ENCODE results near the gene NAA40.

The NAA40 gene

DNA sequence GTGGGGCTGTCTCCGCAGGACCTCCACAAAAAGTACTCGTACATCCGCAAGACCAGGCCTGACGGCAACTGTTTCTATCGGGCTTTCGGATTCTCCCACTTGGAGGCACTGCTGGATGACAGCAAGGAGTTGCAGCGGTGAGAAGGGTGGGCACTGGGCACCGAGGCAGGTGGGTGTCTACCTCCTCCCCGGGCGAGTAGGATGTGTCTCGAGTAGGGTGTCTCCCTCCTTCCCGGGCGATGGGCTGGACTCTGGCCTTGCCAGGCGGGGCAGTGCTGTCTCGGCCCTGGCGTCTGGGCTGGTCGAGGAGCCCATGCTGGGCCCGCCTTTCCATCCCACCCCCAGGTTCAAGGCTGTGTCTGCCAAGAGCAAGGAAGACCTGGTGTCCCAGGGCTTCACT, 57.7 kb downstream of the NAA40 start:
- no peak overlapping the region for H3K4me3 ChIP-seq (ENCODE audit: control insufficient read depth, low read depth, low read length)
- TF ChIP-seq, protein P1, sequence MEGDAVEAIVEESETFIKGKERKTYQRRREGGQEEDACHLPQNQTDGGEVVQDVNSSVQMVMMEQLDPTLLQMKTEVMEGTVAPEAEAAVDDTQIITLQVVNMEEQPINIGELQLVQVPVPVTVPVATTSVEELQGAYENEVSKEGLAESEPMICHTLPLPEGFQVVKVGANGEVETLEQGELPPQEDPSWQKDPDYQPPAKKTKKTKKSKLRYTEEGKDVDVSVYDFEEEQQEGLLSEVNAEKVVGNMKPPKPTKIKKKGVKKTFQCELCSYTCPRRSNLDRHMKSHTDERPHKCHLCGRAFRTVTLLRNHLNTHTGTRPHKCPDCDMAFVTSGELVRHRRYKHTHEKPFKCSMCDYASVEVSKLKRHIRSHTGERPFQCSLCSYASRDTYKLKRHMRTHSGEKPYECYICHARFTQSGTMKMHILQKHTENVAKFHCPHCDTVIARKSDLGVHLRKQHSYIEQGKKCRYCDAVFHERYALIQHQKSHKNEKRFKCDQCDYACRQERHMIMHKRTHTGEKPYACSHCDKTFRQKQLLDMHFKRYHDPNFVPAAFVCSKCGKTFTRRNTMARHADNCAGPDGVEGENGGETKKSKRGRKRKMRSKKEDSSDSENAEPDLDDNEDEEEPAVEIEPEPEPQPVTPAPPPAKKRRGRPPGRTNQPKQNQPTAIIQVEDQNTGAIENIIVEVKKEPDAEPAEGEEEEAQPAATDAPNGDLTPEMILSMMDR (IDR thresholded peaks at IDR 0.05; ENCODE audit: control insufficient read depth, insufficient read depth, low read depth, low read length, missing control alignments) = no peak
- DNase-seq (ENCODE audit: low read depth) = no peak

DNA sequence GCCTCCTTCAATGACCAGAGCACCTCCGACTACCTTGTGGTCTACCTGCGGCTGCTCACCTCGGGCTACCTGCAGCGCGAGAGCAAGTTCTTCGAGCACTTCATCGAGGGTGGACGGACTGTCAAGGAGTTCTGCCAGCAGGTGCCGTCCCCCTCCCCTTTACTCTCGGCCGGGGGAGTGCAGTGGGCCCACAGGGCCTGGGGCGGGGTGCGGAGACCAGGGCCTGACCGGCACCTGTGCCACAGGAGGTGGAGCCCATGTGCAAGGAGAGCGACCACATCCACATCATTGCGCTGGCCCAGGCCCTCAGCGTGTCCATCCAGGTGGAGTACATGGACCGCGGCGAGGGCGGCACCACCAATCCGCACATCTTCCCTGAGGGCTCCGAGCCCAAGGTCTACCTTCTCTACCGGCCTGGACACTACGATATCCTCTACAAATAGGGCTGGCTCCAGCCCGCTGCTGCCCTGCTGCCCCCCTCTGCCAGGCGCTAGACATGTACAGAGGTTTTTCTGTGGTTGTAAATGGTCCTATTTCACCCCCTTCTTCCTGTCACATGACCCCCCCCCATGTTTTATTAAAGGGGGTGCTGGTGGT, 58.4 kb downstream of the NAA40 start:
- no peak overlapping the region for H3K4me3 ChIP-seq (ENCODE audit: control insufficient read depth, low read depth, low read length)
- TF ChIP-seq, protein P1 (IDR thresholded peaks at IDR 0.05; ENCODE audit: control insufficient read depth, insufficient read depth, low read depth, low read length, missing control alignments) = no peak
- DNase-seq (ENCODE audit: low read depth) = no peak

DNA sequence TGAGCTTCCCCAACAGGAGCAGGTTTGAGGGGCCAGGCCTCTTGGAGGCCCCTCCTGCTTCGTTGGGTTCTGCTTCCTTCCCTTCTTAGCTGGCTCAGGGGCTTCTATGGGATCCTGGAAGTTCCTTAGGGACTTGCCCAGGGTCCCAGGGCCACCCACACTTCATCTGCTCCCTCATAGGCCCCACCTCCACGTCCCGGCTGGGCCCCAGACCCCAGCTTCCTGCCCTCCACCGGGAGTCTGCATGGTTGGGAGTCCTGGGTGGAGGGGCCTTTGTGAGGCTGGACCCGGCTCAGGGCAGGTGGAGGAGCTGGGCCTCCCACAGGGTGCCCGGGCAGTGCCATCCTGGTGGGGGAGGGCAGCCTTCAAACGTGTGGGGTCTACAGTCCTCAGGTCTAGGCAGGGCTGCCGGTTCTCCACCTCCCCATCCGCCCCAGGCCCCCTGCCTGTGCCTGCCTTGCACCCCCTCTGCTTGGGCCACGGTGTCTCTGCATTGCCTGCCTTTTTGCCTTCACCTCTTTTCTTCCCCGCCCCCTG, 59.1 kb downstream of the NAA40 start:
- no peak overlapping the region for H3K4me3 ChIP-seq (ENCODE audit: control insufficient read depth, low read depth, low read length)
- TF ChIP-seq, protein P1 (IDR thresholded peaks at IDR 0.05; ENCODE audit: control insufficient read depth, insufficient read depth, low read depth, low read length, missing control alignments) = no peak
- DNase-seq (ENCODE audit: low read depth) = no peak

DNA sequence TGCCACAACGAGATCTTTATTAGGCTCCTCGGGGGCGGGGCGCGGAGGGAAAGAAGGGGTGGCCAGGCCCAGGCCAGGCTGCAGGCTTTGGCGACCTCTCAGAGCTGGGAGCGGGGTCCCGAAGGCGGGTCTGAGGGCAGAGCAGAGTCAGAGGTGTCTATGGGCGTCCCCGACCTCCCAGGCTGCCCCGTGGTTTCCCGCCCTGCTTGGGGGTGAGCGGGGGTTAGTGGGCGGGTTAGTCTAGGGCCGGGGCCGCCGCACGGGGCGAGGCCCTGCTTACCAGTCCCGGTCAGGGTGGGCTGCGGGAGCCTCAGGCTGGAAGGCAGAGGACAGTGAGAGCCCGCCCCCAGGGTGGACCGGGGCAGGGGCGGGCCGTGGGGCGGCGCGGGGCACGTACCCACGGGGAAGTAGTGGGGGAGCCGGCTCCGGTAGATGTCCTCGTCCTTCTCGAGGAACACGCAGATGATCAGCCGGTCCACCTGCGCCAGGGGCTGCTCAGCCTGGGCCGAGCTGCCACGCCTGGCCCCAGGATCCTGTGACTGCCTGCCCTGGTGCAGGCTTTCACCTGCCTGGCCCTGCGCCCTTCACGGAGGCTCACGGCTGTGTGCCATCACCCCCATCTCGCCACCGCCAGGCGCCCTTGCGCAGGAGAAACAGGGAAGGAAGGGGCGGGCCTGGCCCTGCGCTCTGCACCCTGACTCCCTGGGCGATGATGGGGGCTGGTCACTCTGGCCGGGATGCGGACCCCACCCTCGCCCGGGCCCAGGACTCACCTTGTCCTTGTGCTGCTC, 60.0 kb downstream of the NAA40 start:
- TF ChIP-seq, protein P1 (IDR thresholded peaks at IDR 0.05; ENCODE audit: control insufficient read depth, insufficient read depth, low read depth, low read length, missing control alignments) = no peak
- DNase-seq (ENCODE audit: low read depth) = no peak
- H3K4me3 ChIP-seq (ENCODE audit: control insufficient read depth, low read depth, low read length) = no peak overlapping the region

DNA sequence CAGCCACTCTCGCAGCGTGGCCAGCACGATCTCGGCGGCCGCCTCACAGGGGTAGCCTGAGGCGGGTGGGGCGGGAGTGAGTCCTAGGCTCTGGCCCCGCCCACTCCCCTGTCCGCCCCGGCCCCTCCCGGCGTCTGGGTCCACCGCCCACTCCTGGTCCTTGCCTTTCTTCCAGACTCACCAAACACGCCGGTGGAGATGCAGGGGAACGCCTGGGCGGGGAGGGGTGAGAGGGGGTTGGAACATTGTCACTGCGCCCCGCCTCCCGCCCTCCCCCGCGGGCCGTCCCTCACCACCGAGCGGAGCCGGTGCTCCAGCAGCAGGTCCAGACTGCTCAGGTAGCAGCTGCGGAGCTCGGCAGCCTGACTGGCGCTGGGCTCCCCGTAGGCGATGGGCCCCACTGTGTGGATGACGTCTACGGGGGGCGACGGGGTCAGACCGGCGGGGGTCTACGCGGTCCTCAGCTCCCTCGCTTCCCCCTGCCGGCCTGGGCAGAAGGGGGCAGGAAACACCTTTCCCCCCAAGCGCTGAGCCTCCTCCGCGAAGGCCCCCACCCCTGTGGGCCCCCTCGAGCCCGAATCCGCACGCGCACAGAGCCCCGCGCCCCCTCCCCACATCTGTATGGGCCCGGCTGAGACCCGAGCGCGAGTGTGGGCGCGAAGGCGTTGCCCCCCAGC, 60.7 kb downstream of the NAA40 start:
- H3K4me3 ChIP-seq (ENCODE audit: control insufficient read depth, low read depth, low read length) = no peak overlapping the region; the same call in none of the 2 replicates
- DNase-seq (ENCODE audit: low read depth) = no peak
- TF ChIP-seq, protein P1 (IDR thresholded peaks at IDR 0.05; ENCODE audit: control insufficient read depth, insufficient read depth, low read depth, low read length, missing control alignments) = no peak

DNA sequence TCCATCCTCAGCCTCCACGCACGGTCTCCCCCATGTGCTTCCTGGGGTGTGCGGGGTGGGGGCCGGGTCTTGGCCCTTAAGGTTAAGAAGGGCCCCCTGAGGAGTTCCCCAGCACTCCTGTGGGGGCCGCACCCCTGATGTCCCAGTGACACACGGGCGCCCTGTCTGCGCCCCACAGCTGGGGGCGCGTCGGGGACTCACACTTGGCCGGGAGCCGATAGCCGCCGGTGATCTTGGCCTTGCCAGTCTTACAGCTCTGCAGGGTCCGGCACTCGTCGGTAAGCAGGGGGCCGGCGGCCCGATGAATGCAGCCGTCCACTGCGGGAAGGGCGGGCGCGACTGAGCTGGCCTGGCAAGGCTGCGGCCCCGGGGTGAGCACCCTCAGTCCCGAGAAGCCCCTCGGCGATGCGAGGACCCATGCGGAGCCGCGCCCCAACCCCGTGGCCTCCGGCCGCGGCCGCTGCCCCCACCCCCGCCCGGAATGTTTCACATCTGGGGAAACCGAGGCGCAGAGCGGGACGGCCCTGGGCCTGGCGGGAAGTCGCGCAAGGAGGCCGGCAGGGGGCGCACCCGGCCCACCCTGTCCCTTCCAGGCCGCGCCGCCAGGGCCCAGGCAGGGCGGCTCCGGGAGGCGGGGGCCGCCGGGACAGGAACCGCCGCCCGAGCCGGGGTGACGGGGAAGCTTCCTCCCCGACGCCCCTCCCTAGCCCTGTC, 61.4 kb downstream of the NAA40 start:
- H3K4me3 ChIP-seq (ENCODE audit: control insufficient read depth, low read depth, low read length) = peak overlapping the region; percentile 22
- TF ChIP-seq, protein P1 (IDR thresholded peaks at IDR 0.05; ENCODE audit: control insufficient read depth, insufficient read depth, low read depth, low read length, missing control alignments) = peak; percentile 60
- peak; percentile 11 for DNase-seq (ENCODE audit: low read depth)

Data from AG09309 (cell line).